PFSK-1 (cell line): ENCODE measurements around the gene FMNL3.

Experiments
- FOXP2 ChIP-seq: optimal IDR thresholded peaks from 2 replicates; pipeline ENCODE3; 2011; ENCODE audit warnings: borderline replicate concordance, control low read depth, inconsistent platforms; ENCODE audit not compliant: insufficient read depth; ENCODE audit errors: extremely low read length, extremely low read depth
- POLR2AphosphoS5 ChIP-seq: IDR thresholded peaks from 2 replicates; pipeline ENCODE4 v1.6.1; 2012; ENCODE audit warnings: low read depth, mild to moderate bottlenecking, control low read depth, low read length, moderate library complexity
- REST ChIP-seq, 2 experiments: IDR thresholded peaks; 2 replicates each; pipeline versions ENCODE4 v1.6.1 to v1.8.0; 2011 to 2012; ENCODE audit warnings: low read depth in 2 of 2, low read length in 2 of 2, control low read depth in 1 of 2, inconsistent platforms in 1 of 2, mild to moderate bottlenecking in 1 of 2, moderate library complexity in 1 of 2; ENCODE audit not compliant: insufficient read depth in 1 of 2
- SIN3A ChIP-seq: IDR thresholded peaks from 2 replicates; pipeline ENCODE4 v1.6.1; 2012; ENCODE audit warnings: mild to moderate bottlenecking, low read length, moderate library complexity, borderline replicate concordance; ENCODE audit not compliant: insufficient read depth
- TAF1 ChIP-seq: IDR thresholded peaks from 2 replicates; pipeline ENCODE4 v1.6.1; 2012; ENCODE audit warnings: low read length, control low read depth, borderline replicate concordance; ENCODE audit not compliant: insufficient read depth

FMNL3 gene

GRCh38 chr12:49635656-49636055, 71.5 kb downstream of the FMNL3 start:
- TF ChIP-seq TAF1 (no peak), REST (IDR thresholded peaks at IDR 0.05; ENCODE audit: insufficient read depth in 1 of 2, low read depth in 2 of 2, low read length in 2 of 2) (no peak), SIN3A (no peak), FOXP2 (no peak), POLR2AphosphoS5 (no peak)

GRCh38 chr12:49635036-49635435, 72.2 kb downstream of the FMNL3 start:
- no peak for TF ChIP-seq FOXP2
- no peak for TF ChIP-seq POLR2AphosphoS5
- no peak for TF ChIP-seq SIN3A
- TF ChIP-seq REST (IDR thresholded peaks at IDR 0.05; ENCODE audit: insufficient read depth in 1 of 2, low read depth in 2 of 2, low read length in 2 of 2): no peak
- TF ChIP-seq TAF1: no peak

GRCh38 chr12:49633703-49634345, 73.4 kb downstream of the FMNL3 start:
- no peak for TF ChIP-seq POLR2AphosphoS5
- TF ChIP-seq TAF1: no peak
- TF ChIP-seq FOXP2: no peak
- TF ChIP-seq SIN3A: no peak
- no peak for TF ChIP-seq REST (IDR thresholded peaks at IDR 0.05; ENCODE audit: insufficient read depth in 1 of 2, low read depth in 2 of 2, low read length in 2 of 2)

GRCh38 chr12:49632986-49633702, 74.1 kb downstream of the FMNL3 start:
- TF ChIP-seq POLR2AphosphoS5 (no peak), SIN3A (no peak), REST (IDR thresholded peaks at IDR 0.05; ENCODE audit: insufficient read depth in 1 of 2, low read depth in 2 of 2, low read length in 2 of 2) (no peak), TAF1 (no peak), FOXP2 (no peak)
